Ishikawa (cell line): Measurements from ENCODE around the gene CCDC7.

Experiments used
- CREB1 ChIP-seq: IDR thresholded peaks from 2 replicates; pipeline ENCODE4 v1.6.1; 2012; ENCODE audit warnings: low read depth
- REST ChIP-seq: IDR thresholded peaks from 2 replicates; pipeline ENCODE4 v1.6.1; 2012; ENCODE audit warnings: low read depth, mild to moderate bottlenecking
- TCF12 ChIP-seq: IDR thresholded peaks from 2 replicates; pipeline ENCODE4 v1.6.1; 2012; ENCODE audit warnings: low read depth
- TEAD4 ChIP-seq: IDR thresholded peaks from 2 replicates; pipeline ENCODE4 v1.6.1; 2012
- USF1 ChIP-seq: IDR thresholded peaks from 2 replicates; pipeline ENCODE4 v1.6.1; 2012
- YY1 ChIP-seq: IDR thresholded peaks from 2 replicates; pipeline ENCODE4 v1.6.1; 2012; ENCODE audit warnings: low read depth
- ZBTB7A ChIP-seq: IDR thresholded peaks from 2 replicates; pipeline ENCODE4 v1.6.1; 2012; ENCODE audit warnings: low read depth
- TF ChIP-seq, protein P1 (sequence below): IDR thresholded peaks from 2 replicates; pipeline ENCODE4 v1.6.1; 2012

- TF ChIP-seq, protein P1, sequence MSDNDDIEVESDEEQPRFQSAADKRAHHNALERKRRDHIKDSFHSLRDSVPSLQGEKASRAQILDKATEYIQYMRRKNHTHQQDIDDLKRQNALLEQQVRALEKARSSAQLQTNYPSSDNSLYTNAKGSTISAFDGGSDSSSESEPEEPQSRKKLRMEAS = no peak
- TF ChIP-seq USF1 = no peak
- no peak for TF ChIP-seq TCF12
- no peak for TF ChIP-seq CREB1
- TF ChIP-seq REST = no peak
- TF ChIP-seq YY1 = no peak
- no peak for TF ChIP-seq TEAD4
- no peak for TF ChIP-seq ZBTB7A
These were observed 300.9 kb downstream of the CCDC7 start for GRCh38 chr10:32746869-32747268.
